HEK293 (cell line): ENCODE data around the gene CPLANE1.

Source experiments
- CTCF ChIA-PET: fragments of 350-600 bp; formaldehyde crosslinking; extraction: SDS; loops from one replicate; lab custom pipeline; 2021; ENCODE audit warnings: antibody characterized with exemption; lab: Yijun Ruan, JAX
- POLR2A ChIA-PET: fragments of 300-600 bp; formaldehyde crosslinking; extraction: SDS; loops from one replicate; lab custom pipeline; 2020; ENCODE audit warnings: antibody characterized with exemption, inconsistent platforms; lab: Yijun Ruan, JAX
- H3K27ac ChIP-seq: fragments of 200-500 bp; sonication (Bioruptor generic); 2 replicates; pipeline ENCODE4 v1.5.1; 2014; ENCODE audit warnings: low read depth, low read length, control low read depth, inconsistent platforms; ENCODE audit errors: extremely low read depth
- H3K36me3 ChIP-seq, 2 experiments: fragments of 200-500 bp in 1 of 2; sonication (Bioruptor generic) in 1 of 2; 1 replicate in 1 of 2; 2 replicates in 1 of 2; pipeline ENCODE4 v1.5.1; 2014 to 2017; ENCODE audit warnings: inconsistent platforms in 2 of 2, low read length in 2 of 2; ENCODE audit not compliant: control insufficient read depth in 2 of 2, insufficient read depth in 1 of 2
- H3K4me1 ChIP-seq: fragments of 200-500 bp; sonication (Bioruptor generic); 2 replicates; pipeline ENCODE4 v1.5.1; 2014; ENCODE audit warnings: mild to moderate bottlenecking, low read length, inconsistent platforms; ENCODE audit not compliant: control insufficient read depth, insufficient read depth
- H3K4me3 ChIP-seq: 2 replicates; pipeline ENCODE4 v1.5.1; 2011; ENCODE audit warnings: low read depth, mild to moderate bottlenecking, control low read depth, low read length, moderate library complexity
- H3K9me3 ChIP-seq: fragments of 200-500 bp; sonication (Bioruptor generic); 2 replicates; pipeline ENCODE4 v1.5.1; 2014; ENCODE audit warnings: low read depth, low read length, inconsistent platforms; ENCODE audit not compliant: control insufficient read depth, insufficient read depth
- GLIS2 ChIP-seq: fragments of 450-650 bp; formaldehyde crosslinking; IDR thresholded peaks from 2 replicates; pipeline ENCODE4 v1.5.1; 2016; ENCODE audit warnings: missing biosample characterization, missing genetic modification characterization
- HIC1 ChIP-seq: fragments of 450-650 bp; formaldehyde crosslinking; IDR thresholded peaks from 2 replicates; pipeline ENCODE4 v1.5.1; 2016; ENCODE audit warnings: missing biosample characterization, missing genetic modification characterization
- HOXC10 ChIP-seq: sonication (generic); formaldehyde crosslinking; IDR thresholded peaks from 2 replicates; pipeline ENCODE4 v1.8.1; 2023; ENCODE audit warnings: mild to moderate bottlenecking, missing genetic modification reagents
- KLF16 ChIP-seq: fragments of 450-650 bp; formaldehyde crosslinking; IDR thresholded peaks from 2 replicates; pipeline ENCODE4 v1.5.1; 2017; ENCODE audit warnings: missing biosample characterization, missing genetic modification characterization
- KLF7 ChIP-seq: fragments of 450-650 bp; formaldehyde crosslinking; IDR thresholded peaks from 2 replicates; pipeline ENCODE4 v1.5.1; 2016; ENCODE audit warnings: missing biosample characterization, missing genetic modification characterization, borderline replicate concordance
- KLF8 ChIP-seq: fragments of 450-650 bp; formaldehyde crosslinking; IDR thresholded peaks from 2 replicates; pipeline ENCODE4 v1.5.1; 2016; ENCODE audit warnings: missing biosample characterization, missing genetic modification characterization
- SP3 ChIP-seq: fragments of 450-650 bp; formaldehyde crosslinking; IDR thresholded peaks from 2 replicates; pipeline ENCODE4 v1.5.1; 2016; ENCODE audit warnings: missing biosample characterization, missing genetic modification characterization
- TCF7L2 ChIP-seq: IDR thresholded peaks from 2 replicates; pipeline ENCODE4 v1.6.1; 2011; ENCODE audit warnings: low read depth, mild to moderate bottlenecking, inconsistent platforms, low read length, moderate library complexity, borderline replicate concordance
- WT1 ChIP-seq: fragments of 450-650 bp; formaldehyde crosslinking; IDR thresholded peaks from 2 replicates; pipeline ENCODE4 v1.5.1; 2016; ENCODE audit warnings: missing biosample characterization, missing genetic modification characterization
- ZFP69B ChIP-seq: fragments of 450-650 bp; formaldehyde crosslinking; IDR thresholded peaks from 2 replicates; pipeline ENCODE4 v1.5.1; 2016; ENCODE audit warnings: missing biosample characterization, missing genetic modification characterization
- ZNF114 ChIP-seq: fragments of 450-650 bp; formaldehyde crosslinking; IDR thresholded peaks from 2 replicates; pipeline ENCODE4 v1.5.0; 2017; ENCODE audit warnings: missing biosample characterization, missing genetic modification characterization
- ZNF16 ChIP-seq: fragments of 450-650 bp; formaldehyde crosslinking; IDR thresholded peaks from 2 replicates; pipeline ENCODE4 v1.5.1; 2016; ENCODE audit warnings: low read depth, missing biosample characterization, missing genetic modification characterization
- ZNF2 ChIP-seq: fragments of 450-650 bp; formaldehyde crosslinking; IDR thresholded peaks from 2 replicates; pipeline ENCODE4 v1.5.1; 2016; ENCODE audit warnings: missing biosample characterization, missing genetic modification characterization
- ZNF214 ChIP-seq: fragments of 450-650 bp; formaldehyde crosslinking; IDR thresholded peaks from 2 replicates; pipeline ENCODE4 v1.5.1; 2017; ENCODE audit warnings: missing biosample characterization, mild to moderate bottlenecking, missing genetic modification characterization, borderline replicate concordance
- ZNF335 ChIP-seq: fragments of 450-650 bp; formaldehyde crosslinking; conservative IDR thresholded peaks from 2 replicates; pipeline ENCODE4 v1.5.1; 2016; ENCODE audit warnings: missing biosample characterization, missing genetic modification characterization
- ZNF350 ChIP-seq: fragments of 450-650 bp; formaldehyde crosslinking; IDR thresholded peaks from 2 replicates; pipeline ENCODE4 v1.5.0; 2017; ENCODE audit warnings: missing biosample characterization, mild to moderate bottlenecking, missing genetic modification characterization
- ZNF362 ChIP-seq: fragments of 450-650 bp; formaldehyde crosslinking; IDR thresholded peaks from 2 replicates; pipeline ENCODE4 v1.5.1; 2016; ENCODE audit warnings: missing biosample characterization, missing genetic modification characterization
- ZNF48 ChIP-seq: fragments of 450-650 bp; formaldehyde crosslinking; IDR thresholded peaks from 2 replicates; pipeline ENCODE4 v1.5.1; 2016; ENCODE audit warnings: missing biosample characterization, missing genetic modification characterization
- ZNF521 ChIP-seq: fragments of 450-650 bp; formaldehyde crosslinking; IDR thresholded peaks from 2 replicates; pipeline ENCODE4 v1.5.1; 2017; ENCODE audit warnings: missing biosample characterization, mild to moderate bottlenecking, missing genetic modification characterization
- ZNF544 ChIP-seq: fragments of 450-650 bp; formaldehyde crosslinking; IDR thresholded peaks from 2 replicates; pipeline ENCODE4 v1.5.0; 2017; ENCODE audit warnings: missing biosample characterization, missing genetic modification characterization
- ZNF610 ChIP-seq: fragments of 450-650 bp; formaldehyde crosslinking; IDR thresholded peaks from 2 replicates; pipeline ENCODE4 v1.5.1; 2016; ENCODE audit warnings: missing biosample characterization, missing genetic modification characterization, borderline replicate concordance
- ZNF621 ChIP-seq: fragments of 450-650 bp; formaldehyde crosslinking; IDR thresholded peaks from 2 replicates; pipeline ENCODE4 v1.5.1; 2017; ENCODE audit warnings: missing biosample characterization, missing genetic modification characterization
- ZNF664 ChIP-seq: fragments of 450-650 bp; formaldehyde crosslinking; IDR thresholded peaks from 2 replicates; pipeline ENCODE4 v1.5.1; 2016; ENCODE audit warnings: missing biosample characterization, missing genetic modification characterization
- ZNF777 ChIP-seq: fragments of 450-650 bp; formaldehyde crosslinking; IDR thresholded peaks from 2 replicates; pipeline ENCODE4 v1.5.1; 2017; ENCODE audit warnings: missing biosample characterization, missing genetic modification characterization, borderline replicate concordance
- ZNF791 ChIP-seq: fragments of 450-650 bp; formaldehyde crosslinking; IDR thresholded peaks from 2 replicates; pipeline ENCODE4 v1.5.1; 2016; ENCODE audit warnings: missing biosample characterization, missing genetic modification characterization
- ZSCAN16 ChIP-seq: fragments of 450-650 bp; formaldehyde crosslinking; IDR thresholded peaks from 2 replicates; pipeline ENCODE4 v1.5.1; 2016; ENCODE audit warnings: missing biosample characterization, missing genetic modification characterization

Gene CPLANE1

GRCh38 chr5:37071487-37071886 is 177.7 kb downstream of the CPLANE1 start:
- Histone ChIP-seq H3K27ac (no peak overlapping the region), H3K36me3 (peaks cover 0 to 3% of the 10 kb centered on the region in 2 experiments; a peak in 1 of 3 replicates), H3K9me3 (no peaks in the 10 kb centered on the region), H3K4me3 (no peak overlapping the region), H3K4me1 (no peaks in the 10 kb centered on the region)
- POLR2A ChIA-PET, result interaction anchor here (0.6 kb wide), 1 partner anchor 11 kb away, joined by 3 read pairs; no protein-coding TSS in a partner anchor
- TF ChIP-seq TCF7L2 (no peak), ZNF610 (tag by site-specific recombination) (no peak), HIC1 (tag by site-specific recombination) (no peak), ZNF350 (tag by site-specific recombination) (no peak), KLF7 (no peak), ZNF621 (no peak), ZNF16 (no peak), ZNF777 (tag by site-specific recombination) (no peak), ZNF48 (tag by site-specific recombination) (no peak), KLF16 (tag by site-specific recombination) (no peak), HOXC10 (no peak), ZNF362 (tag by site-specific recombination) (no peak), ZNF2 (tag by site-specific recombination) (no peak), ZNF664 (tag by site-specific recombination) (no peak), WT1 (no peak), ZNF335 (no peak), ZNF521 (no peak), SP3 (no peak), ZNF114 (tag by site-specific recombination) (no peak)
- CTCF ChIA-PET, result interaction anchor here (0.6 to 0.7 kb wide), 2 partner anchors 9 to 247 kb away, joined by 3 read pairs; no protein-coding TSS in a partner anchor

GRCh38 chr5:37064442-37064841 is 184.7 kb downstream of the CPLANE1 start:
- ChIA-PET CTCF (no interaction called here), POLR2A (no interaction called here)
- Histone ChIP-seq H3K4me1 (no peaks in the 10 kb centered on the region), H3K36me3 (peaks cover 42 to 47% of the 10 kb centered on the region in 2 experiments), H3K27ac (no peak overlapping the region), H3K9me3 (no peaks in the 10 kb centered on the region), H3K4me3 (no peak overlapping the region)
- TF ChIP-seq GLIS2 (tag by site-specific recombination) (no peak), ZNF544 (tag by site-specific recombination) (no peak), KLF8 (no peak), ZNF791 (tag by site-specific recombination) (no peak), ZFP69B (tag by site-specific recombination) (no peak), ZNF362 (tag by site-specific recombination) (no peak), ZSCAN16 (tag by site-specific recombination) (no peak), ZNF214 (tag by site-specific recombination) (no peak)
